HEK293T (cell line): ENCODE data around the gene MAN1C1.

Source experiments
- ARNT ChIP-seq: fragments of 450-650 bp; IDR thresholded peaks from 2 replicates; pipeline ENCODE4 v1.6.1; 2017; ENCODE audit warnings: mild to moderate bottlenecking
- BHLHE40 ChIP-seq: fragments of 450-650 bp; IDR thresholded peaks from 2 replicates; pipeline ENCODE4 v1.6.1; 2016; ENCODE audit warnings: mild to moderate bottlenecking, moderate library complexity, borderline replicate concordance
- ELF4 ChIP-seq: fragments of 450-650 bp; IDR thresholded peaks from 2 replicates; pipeline ENCODE4 v1.6.1; 2017; ENCODE audit warnings: antibody characterized with exemption
- FOXK2 ChIP-seq: fragments of 450-650 bp; IDR thresholded peaks from 2 replicates; pipeline ENCODE4 v1.6.1; 2016; ENCODE audit warnings: mild to moderate bottlenecking
- FOXM1 ChIP-seq: fragments of 450-650 bp; IDR thresholded peaks from 2 replicates; pipeline ENCODE4 v1.6.1; 2017; ENCODE audit warnings: mild to moderate bottlenecking, borderline replicate concordance
- HDGF ChIP-seq: fragments of 450-650 bp; IDR thresholded peaks from 2 replicates; pipeline ENCODE4 v1.6.1; 2017; ENCODE audit warnings: antibody characterized with exemption, borderline replicate concordance
- LEF1 ChIP-seq: fragments of 450-650 bp; IDR thresholded peaks from 2 replicates; pipeline ENCODE4 v1.6.1; 2017; ENCODE audit warnings: mild to moderate bottlenecking, borderline replicate concordance
- ZNF384 ChIP-seq: fragments of 450-650 bp; IDR thresholded peaks from 2 replicates; pipeline ENCODE4 v1.6.1; 2016
- TF ChIP-seq, protein P1 (sequence below): fragments of 450-650 bp; IDR thresholded peaks from 2 replicates; pipeline ENCODE4 v1.6.1; 2016

DNA sequence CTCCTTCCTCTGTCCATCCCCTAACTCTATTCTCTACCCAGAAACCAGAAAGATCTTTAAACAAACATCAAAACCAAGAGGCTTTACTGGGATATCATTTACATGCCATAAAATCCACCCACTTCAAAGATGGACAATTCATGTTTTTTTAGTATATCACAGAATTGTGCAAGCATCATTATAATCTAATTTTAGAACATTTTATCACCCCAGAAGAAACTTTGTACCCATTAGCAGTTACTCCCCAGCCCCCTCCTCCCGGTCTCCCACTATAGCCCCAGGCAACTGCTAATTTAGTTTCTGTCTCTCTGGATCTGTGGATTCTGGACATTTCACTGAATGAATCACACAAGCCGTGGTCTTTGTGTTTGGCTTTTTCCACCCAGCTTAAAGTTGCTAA lies 178.6 kb downstream of the MAN1C1 start:
- no peak for TF ChIP-seq HDGF
- no peak for TF ChIP-seq FOXM1
- no peak for TF ChIP-seq LEF1
- TF ChIP-seq ELF4: no peak
- TF ChIP-seq FOXK2: no peak
- TF ChIP-seq ZNF384: no peak
- TF ChIP-seq, protein P1, sequence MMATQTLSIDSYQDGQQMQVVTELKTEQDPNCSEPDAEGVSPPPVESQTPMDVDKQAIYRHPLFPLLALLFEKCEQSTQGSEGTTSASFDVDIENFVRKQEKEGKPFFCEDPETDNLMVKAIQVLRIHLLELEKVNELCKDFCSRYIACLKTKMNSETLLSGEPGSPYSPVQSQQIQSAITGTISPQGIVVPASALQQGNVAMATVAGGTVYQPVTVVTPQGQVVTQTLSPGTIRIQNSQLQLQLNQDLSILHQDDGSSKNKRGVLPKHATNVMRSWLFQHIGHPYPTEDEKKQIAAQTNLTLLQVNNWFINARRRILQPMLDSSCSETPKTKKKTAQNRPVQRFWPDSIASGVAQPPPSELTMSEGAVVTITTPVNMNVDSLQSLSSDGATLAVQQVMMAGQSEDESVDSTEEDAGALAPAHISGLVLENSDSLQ: no peak
- no peak for TF ChIP-seq BHLHE40
- no peak for TF ChIP-seq ARNT
